ENCODE data around the gene GCM1. TPM values are rescaled to one million over a fixed set of nuclear protein-coding genes. Genes with fewer than 3 reads are reported as not detected.

GCM1 gene
- total RNA-seq, 1 experiment from 2014 or later: 0.07 TPM

- ChIA-PET RAD21 (ENCODE audit: low non-redundant PET in 1 of 2, low total read pairs in 2 of 2, uncharacterized antibody in 2 of 2, unreplicated experiment in 2 of 2) (no interaction called here), CTCF (no interaction called here), POLR2A (no interaction called here)
- H3K4me3 ChIP-seq (replicated peaks in 1 of 2; ENCODE audit: low read depth in 1 of 2, low read length in 2 of 2): no peak overlapping the region
- no peaks in the 10 kb centered on the region for H3K27me3 ChIP-seq (ENCODE audit: insufficient read depth, low read length)
- H3K9ac ChIP-seq (ENCODE audit: low read length): no peak overlapping the region
- no peaks in the 10 kb centered on the region for H3K9me3 ChIP-seq (ENCODE audit: control insufficient read depth in 1 of 2, insufficient read depth in 1 of 2, low read depth in 1 of 2, low read length in 2 of 2)
- no peak overlapping the region for H2AFZ ChIP-seq (ENCODE audit: low read depth, low read length, poor library complexity, severe bottlenecking)
- no peaks in the 10 kb centered on the region for H3K9me2 ChIP-seq (ENCODE audit: insufficient read depth)
- intact Hi-C loops (cut with micrococcal nuclease): no loop called here
- no peaks in the 10 kb centered on the region for H4K20me1 ChIP-seq (ENCODE audit: insufficient read depth)
- ATAC-seq (no peak), DNase-seq (ENCODE audit: low read depth, low spot score) (no peak)
- H3K4me2 ChIP-seq (ENCODE audit: low read length): no peak overlapping the region
- H3K36me3 ChIP-seq (ENCODE audit: control insufficient read depth in 1 of 2, insufficient read depth in 2 of 2, low read length in 2 of 2): no peaks in the 10 kb centered on the region
- H3K4me1 ChIP-seq (ENCODE audit: control insufficient read depth in 1 of 2, insufficient read depth in 2 of 2, low read length in 2 of 2): peaks cover 0 to 10% of the 10 kb centered on the region in 2 experiments; a peak in 1 of 4 replicates
- H3K79me2 ChIP-seq (ENCODE audit: insufficient read depth, low read length): no peaks in the 10 kb centered on the region
- BruUV-seq (replicated peaks): no TSS peak
- no peak overlapping the region for H3K27ac ChIP-seq (ENCODE audit: low read depth, low read length)
- no peak for TF ChIP-seq MAX (IDR thresholded peaks at IDR 0.05)
- no peak for TF ChIP-seq ELF1 (IDR thresholded peaks at IDR 0.05; ENCODE audit: borderline replicate concordance, low read depth)
- no peak for TF ChIP-seq SRF (IDR thresholded peaks at IDR 0.05; ENCODE audit: low read depth)
- no peak for TF ChIP-seq POLR2AphosphoS5 (IDR thresholded peaks at IDR 0.05; ENCODE audit: low read depth, low read length)
- no peak for TF ChIP-seq YY1 (IDR thresholded peaks at IDR 0.05; ENCODE audit: extremely low read depth, insufficient replicate concordance, low read depth, low read length)
- TF ChIP-seq POLR2A (IDR thresholded peaks at IDR 0.05; ENCODE audit: borderline replicate concordance, extremely low read depth, insufficient read depth, insufficient read length): no peak
- TF ChIP-seq ZBTB33 (IDR thresholded peaks at IDR 0.05; ENCODE audit: extremely low read depth, insufficient replicate concordance, low read length): no peak
- no peak for TF ChIP-seq FOSL1 (IDR thresholded peaks at IDR 0.05; ENCODE audit: low read depth)
- TF ChIP-seq ZNF274 (IDR thresholded peaks at IDR 0.05; ENCODE audit: low read depth, low read length): no peak
- TF ChIP-seq EZH2 (IDR thresholded peaks at IDR 0.05): no peak
- TF ChIP-seq CTCF (IDR thresholded peaks at IDR 0.05 in 2 of 3, conservative IDR thresholded peaks at IDR 0.05 in 1 of 3; ENCODE audit: borderline replicate concordance in 1 of 3, insufficient read depth in 1 of 3, low read depth in 2 of 3, low read length in 2 of 3): no peak
- TF ChIP-seq TCF7L2 (IDR thresholded peaks at IDR 0.05; ENCODE audit: borderline replicate concordance, extremely low read depth, insufficient read depth, insufficient read length): no peak
Measured at GRCh38 chr6:53165293-53165692, 16.7 kb upstream of the GCM1 start.

Measured in HCT116 (cell line).